ENCODE results near the gene CTSW.

DNA sequence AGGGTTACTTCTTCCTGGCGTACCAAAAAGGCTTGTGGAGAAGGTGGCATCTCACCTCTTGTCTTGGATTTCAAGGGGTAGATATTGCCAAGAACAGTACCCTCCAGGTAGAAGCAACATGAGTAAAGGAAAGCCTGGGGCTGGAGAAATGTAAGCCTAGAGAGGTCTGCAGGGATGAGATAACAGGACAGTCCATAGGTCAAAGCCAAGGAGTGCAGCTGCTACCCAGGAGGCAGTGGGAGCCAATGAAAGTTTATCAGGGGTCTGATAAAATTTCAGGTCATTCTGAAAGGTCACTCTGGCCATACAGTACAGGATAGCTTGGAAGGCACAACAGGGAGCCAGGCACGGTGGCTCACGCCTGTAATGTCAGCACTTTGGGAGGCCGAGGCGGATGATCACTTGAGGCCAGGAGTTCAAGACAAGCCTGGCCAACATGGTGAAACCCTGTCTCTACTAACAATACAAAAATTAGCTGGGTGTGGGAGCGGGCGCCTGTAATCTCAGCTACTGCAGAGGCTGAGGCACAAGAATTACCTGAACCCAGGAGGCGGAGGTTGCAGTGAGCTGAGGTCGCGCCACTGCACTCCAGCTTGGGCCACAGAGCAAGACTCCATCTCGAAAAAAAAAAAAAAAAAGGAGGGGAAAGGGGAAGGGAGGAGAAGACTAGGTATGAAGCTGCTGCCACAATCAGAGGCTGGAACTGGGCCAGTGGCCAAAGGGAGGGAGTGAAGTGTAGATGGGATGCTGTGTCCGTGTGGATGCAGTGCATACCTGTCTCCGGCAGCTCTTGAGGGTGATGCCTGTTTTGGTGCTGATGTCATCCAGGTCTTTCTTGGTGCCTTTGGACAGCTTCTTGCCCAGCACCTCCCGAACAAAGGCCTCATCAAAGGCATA, 7.4 kb downstream of the CTSW start:
- TF ChIP-seq, protein P1, sequence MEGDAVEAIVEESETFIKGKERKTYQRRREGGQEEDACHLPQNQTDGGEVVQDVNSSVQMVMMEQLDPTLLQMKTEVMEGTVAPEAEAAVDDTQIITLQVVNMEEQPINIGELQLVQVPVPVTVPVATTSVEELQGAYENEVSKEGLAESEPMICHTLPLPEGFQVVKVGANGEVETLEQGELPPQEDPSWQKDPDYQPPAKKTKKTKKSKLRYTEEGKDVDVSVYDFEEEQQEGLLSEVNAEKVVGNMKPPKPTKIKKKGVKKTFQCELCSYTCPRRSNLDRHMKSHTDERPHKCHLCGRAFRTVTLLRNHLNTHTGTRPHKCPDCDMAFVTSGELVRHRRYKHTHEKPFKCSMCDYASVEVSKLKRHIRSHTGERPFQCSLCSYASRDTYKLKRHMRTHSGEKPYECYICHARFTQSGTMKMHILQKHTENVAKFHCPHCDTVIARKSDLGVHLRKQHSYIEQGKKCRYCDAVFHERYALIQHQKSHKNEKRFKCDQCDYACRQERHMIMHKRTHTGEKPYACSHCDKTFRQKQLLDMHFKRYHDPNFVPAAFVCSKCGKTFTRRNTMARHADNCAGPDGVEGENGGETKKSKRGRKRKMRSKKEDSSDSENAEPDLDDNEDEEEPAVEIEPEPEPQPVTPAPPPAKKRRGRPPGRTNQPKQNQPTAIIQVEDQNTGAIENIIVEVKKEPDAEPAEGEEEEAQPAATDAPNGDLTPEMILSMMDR (IDR thresholded peaks at IDR 0.05), result no peak
- no peak for TF ChIP-seq EZH2 (IDR thresholded peaks at IDR 0.05; ENCODE audit: borderline replicate concordance, insufficient read depth, low read depth, low read length, poor library complexity, severe bottlenecking)

All from B cell (primary cell).